ENCODE measurements around the gene MAPK11.
A peak's percentile ranks its signal among the peaks of the same experiment; 100 is the strongest.

Gene MAPK11

GRCh38 chr22:50261615-50262459 lies 8.3 kb downstream of the MAPK11 start, which contains the start of gene MAPK12:
MAPK12 (minus strand) TSS chr22:50261683; CDS start chr22:50261509, 174 bp downstream.
- no peak within 1 kb of the TSS for H3K27ac ChIP-seq (ENCODE audit: insufficient read depth, low read length, poor library complexity, severe bottlenecking)
- H3K36me3 ChIP-seq (ENCODE audit: control insufficient read depth, insufficient read depth, low read length): no peaks in the 10 kb centered on the region
- no peaks in the 10 kb centered on the region for H3K9me3 ChIP-seq (ENCODE audit: control insufficient read depth, low read length)
- no peaks in the 10 kb centered on the region for H3K4me1 ChIP-seq (ENCODE audit: control insufficient read depth, insufficient read depth, low read length, poor library complexity, severe bottlenecking)
- peaks cover 17% of the 10 kb centered on the region for H3K27me3 ChIP-seq (replicated peaks; ENCODE audit: control insufficient read depth, insufficient read depth, low read length, poor library complexity, severe bottlenecking)
- H3K4me3 ChIP-seq (ENCODE audit: insufficient read depth, low read depth, low read length, poor library complexity, severe bottlenecking): peak within 1 kb of the TSS; percentile 4
- no peak for DNase-seq

GRCh38 chr22:50260801-50261614 lies 9.2 kb downstream of the MAPK11 start:
- H3K4me1 ChIP-seq (ENCODE audit: control insufficient read depth, insufficient read depth, low read length, poor library complexity, severe bottlenecking): no peaks in the 10 kb centered on the region
- no peaks in the 10 kb centered on the region for H3K9me3 ChIP-seq (ENCODE audit: control insufficient read depth, low read length)
- no peaks in the 10 kb centered on the region for H3K36me3 ChIP-seq (ENCODE audit: control insufficient read depth, insufficient read depth, low read length)
- DNase-seq: no peak
- peaks cover 17% of the 10 kb centered on the region for H3K27me3 ChIP-seq (replicated peaks; ENCODE audit: control insufficient read depth, insufficient read depth, low read length, poor library complexity, severe bottlenecking)
- no peak overlapping the region for H3K27ac ChIP-seq (ENCODE audit: insufficient read depth, low read length, poor library complexity, severe bottlenecking)
- H3K4me3 ChIP-seq (ENCODE audit: insufficient read depth, low read depth, low read length, poor library complexity, severe bottlenecking): peak overlapping the region; percentile 4

- Histone ChIP-seq H3K9me3 (ENCODE audit: control insufficient read depth, low read length) (no peaks in the 10 kb centered on the region), H3K27ac (ENCODE audit: insufficient read depth, low read length, poor library complexity, severe bottlenecking) (no peak overlapping the region), H3K36me3 (ENCODE audit: control insufficient read depth, insufficient read depth, low read length) (no peaks in the 10 kb centered on the region), H3K4me3 (ENCODE audit: insufficient read depth, low read depth, low read length, poor library complexity, severe bottlenecking) (no peak overlapping the region), H3K4me1 (ENCODE audit: control insufficient read depth, insufficient read depth, low read length, poor library complexity, severe bottlenecking) (no peaks in the 10 kb centered on the region), H3K27me3 (replicated peaks; ENCODE audit: control insufficient read depth, insufficient read depth, low read length, poor library complexity, severe bottlenecking) (peaks cover 17% of the 10 kb centered on the region)
- no peak for DNase-seq
These were observed 9.8 kb downstream of the MAPK11 start for GRCh38 chr22:50260434-50260800.

- no peak overlapping the region for H3K27ac ChIP-seq (ENCODE audit: insufficient read depth, low read length, poor library complexity, severe bottlenecking)
- peaks cover 17% of the 10 kb centered on the region for H3K27me3 ChIP-seq (replicated peaks; ENCODE audit: control insufficient read depth, insufficient read depth, low read length, poor library complexity, severe bottlenecking)
- no peak overlapping the region for H3K4me3 ChIP-seq (ENCODE audit: insufficient read depth, low read depth, low read length, poor library complexity, severe bottlenecking)
- no peaks in the 10 kb centered on the region for H3K4me1 ChIP-seq (ENCODE audit: control insufficient read depth, insufficient read depth, low read length, poor library complexity, severe bottlenecking)
- DNase-seq: no peak
- no peaks in the 10 kb centered on the region for H3K36me3 ChIP-seq (ENCODE audit: control insufficient read depth, insufficient read depth, low read length)
- H3K9me3 ChIP-seq (ENCODE audit: control insufficient read depth, low read length): no peaks in the 10 kb centered on the region
These were observed 10.9 kb downstream of the MAPK11 start for GRCh38 chr22:50259302-50259701.

- Histone ChIP-seq H3K4me1 (ENCODE audit: control insufficient read depth, insufficient read depth, low read length, poor library complexity, severe bottlenecking) (no peaks in the 10 kb centered on the region), H3K4me3 (ENCODE audit: insufficient read depth, low read depth, low read length, poor library complexity, severe bottlenecking) (no peak overlapping the region), H3K27ac (ENCODE audit: insufficient read depth, low read length, poor library complexity, severe bottlenecking) (no peak overlapping the region), H3K36me3 (ENCODE audit: control insufficient read depth, insufficient read depth, low read length) (no peaks in the 10 kb centered on the region), H3K9me3 (ENCODE audit: control insufficient read depth, low read length) (no peaks in the 10 kb centered on the region), H3K27me3 (replicated peaks; ENCODE audit: control insufficient read depth, insufficient read depth, low read length, poor library complexity, severe bottlenecking) (peaks cover 17% of the 10 kb centered on the region)
- no peak for DNase-seq
These were observed 11.6 kb downstream of the MAPK11 start for GRCh38 chr22:50258361-50259292.

- no peaks in the 10 kb centered on the region for H3K9me3 ChIP-seq (ENCODE audit: control insufficient read depth, low read length)
- H3K4me1 ChIP-seq (ENCODE audit: control insufficient read depth, insufficient read depth, low read length, poor library complexity, severe bottlenecking): no peaks in the 10 kb centered on the region
These were observed 12.5 kb downstream of the MAPK11 start for GRCh38 chr22:50257451-50258360.

GRCh38 chr22:50257041-50257440 lies 13.1 kb downstream of the MAPK11 start:
- no peaks in the 10 kb centered on the region for H3K36me3 ChIP-seq (ENCODE audit: control insufficient read depth, insufficient read depth, low read length)
- H3K4me1 ChIP-seq (ENCODE audit: control insufficient read depth, insufficient read depth, low read length, poor library complexity, severe bottlenecking): no peaks in the 10 kb centered on the region
- no peak overlapping the region for H3K27ac ChIP-seq (ENCODE audit: insufficient read depth, low read length, poor library complexity, severe bottlenecking)
- H3K27me3 ChIP-seq (replicated peaks; ENCODE audit: control insufficient read depth, insufficient read depth, low read length, poor library complexity, severe bottlenecking): peaks cover under 1% of the 10 kb centered on the region
- no peak overlapping the region for H3K4me3 ChIP-seq (ENCODE audit: insufficient read depth, low read depth, low read length, poor library complexity, severe bottlenecking)
- no peaks in the 10 kb centered on the region for H3K9me3 ChIP-seq (ENCODE audit: control insufficient read depth, low read length)
- DNase-seq: no peak

More at GRCh38 chr22:50257451-50258360, 12.5 kb downstream of the MAPK11 start:
- Histone ChIP-seq H3K36me3 (ENCODE audit: control insufficient read depth, insufficient read depth, low read length) (no peaks in the 10 kb centered on the region), H3K4me3 (ENCODE audit: insufficient read depth, low read depth, low read length, poor library complexity, severe bottlenecking) (no peak overlapping the region), H3K27me3 (replicated peaks; ENCODE audit: control insufficient read depth, insufficient read depth, low read length, poor library complexity, severe bottlenecking) (peaks cover 8% of the 10 kb centered on the region), H3K27ac (ENCODE audit: insufficient read depth, low read length, poor library complexity, severe bottlenecking) (no peak overlapping the region)
- no peak for DNase-seq

- Histone ChIP-seq H3K4me1 (ENCODE audit: control insufficient read depth, insufficient read depth, low read length, poor library complexity, severe bottlenecking) (no peaks in the 10 kb centered on the region), H3K27ac (ENCODE audit: insufficient read depth, low read length, poor library complexity, severe bottlenecking) (no peak overlapping the region), H3K27me3 (replicated peaks; ENCODE audit: control insufficient read depth, insufficient read depth, low read length, poor library complexity, severe bottlenecking) (no peaks in the 10 kb centered on the region), H3K9me3 (ENCODE audit: control insufficient read depth, low read length) (no peaks in the 10 kb centered on the region), H3K36me3 (ENCODE audit: control insufficient read depth, insufficient read depth, low read length) (no peaks in the 10 kb centered on the region), H3K4me3 (ENCODE audit: insufficient read depth, low read depth, low read length, poor library complexity, severe bottlenecking) (no peak overlapping the region)
- DNase-seq: no peak
These were observed 13.8 kb downstream of the MAPK11 start for GRCh38 chr22:50256258-50256862.
